Naive thymus-derived CD8-positive, alpha-beta T cell (primary cell): ENCODE results near the gene SLC7A8. TPM values are rescaled to one million over a fixed set of nuclear protein-coding genes. Genes with fewer than 3 reads are reported as not detected.
"Not testable (repeated sequence)": the region's sequence is repeated elsewhere in the genome, so short reads cannot be mapped to it uniquely, and the experiment has no call there.

ENCODE experiments used
- ATAC-seq, 2 donors: fragments of 150-1000 bp; cut with Tn5 transposase in 1 of 2; sonication (Bioruptor Pico), chemical (Tn5 transposase) in 1 of 2; 1 replicate in 1 of 2; 2 replicates in 1 of 2; pipeline ENCODE4 v1.10.0; 2021; ENCODE audit warnings: mild to moderate bottlenecking in 2 of 2, moderate library complexity in 2 of 2
- POLR2A ChIA-PET: fragments of 350-600 bp; sonication (Branson Sonifier 250); formaldehyde crosslinking; loops from one replicate; lab custom pipeline; 2021; ENCODE audit warnings: antibody characterized with exemption; lab: Charles Lee
- DNase-seq, 10 donors: peaks; one replicate each; pipeline versions ENCODE4 v3.0.0 to v3.0.0-alpha.2; 2020 to 2022
- H3K27ac Mint-ChIP-seq, 10 donors: one replicate each; pipeline ENCODE4 v1.8.0; 2020 to 2022; ENCODE audit warnings: mild to moderate bottlenecking in 10 of 10, mixed read lengths in 10 of 10, moderate library complexity in 4 of 10, inconsistent platforms in 1 of 10
- H3K27me3 Mint-ChIP-seq, 5 donors: one replicate each; pipeline ENCODE4 v1.8.0; 2021 to 2022; ENCODE audit warnings: mixed read lengths in 5 of 5
- H3K36me3 Mint-ChIP-seq, 3 donors: one replicate each; pipeline ENCODE4 v1.8.0; 2020 to 2022; ENCODE audit warnings: mixed read lengths in 3 of 3, mild to moderate bottlenecking in 2 of 3, inconsistent platforms in 1 of 3
- H3K4me1 Mint-ChIP-seq, 4 donors: one replicate each; pipeline ENCODE4 v1.8.0; 2021 to 2022; ENCODE audit warnings: mixed read lengths in 4 of 4
- H3K4me3 Mint-ChIP-seq, 10 donors: one replicate each; pipeline ENCODE4 v1.8.0; 2020 to 2022; ENCODE audit warnings: mild to moderate bottlenecking in 10 of 10, mixed read lengths in 10 of 10, moderate library complexity in 6 of 10, inconsistent platforms in 1 of 10
- H3K9me3 Mint-ChIP-seq, 9 donors: one replicate each; pipeline ENCODE4 v1.8.0; 2020 to 2022; ENCODE audit warnings: mixed read lengths in 9 of 9, mild to moderate bottlenecking in 3 of 9, inconsistent platforms in 1 of 9, moderate library complexity in 1 of 9
- polyA plus RNA-seq, 3 donors: library from polyadenylated mRNA; unstranded; fragments of 300-500 nt; fragmentation: Illumina TruSeq; gene quantifications; one replicate each; pipeline ENCODE4 v1.2.3, GENCODE V29; 2021
- total RNA-seq, 8 experiments: library from RNA in 2 of 8; stranded (reverse) in 2 of 8; gene quantifications; one replicate each; pipeline ENCODE4 v1.2.3 and lab custom pipeline; 2021 to 2026

SLC7A8 gene
- total and polyA plus RNA-seq, 5 experiments from 2014 or later = 4.0 to 12.8 (median 7.9) TPM

GRCh38 chr14:23206422-23207145 is 23.1 kb upstream of the SLC7A8 start:
- H3K4me1 Mint-ChIP-seq = no peaks in the 10 kb centered on the region
- DNase-seq (no peak), ATAC-seq (no peak)
- no peak overlapping the region for H3K27ac Mint-ChIP-seq
- H3K36me3 Mint-ChIP-seq = no peaks in the 10 kb centered on the region
- H3K27me3 Mint-ChIP-seq = peaks cover 8 to 31% (median 19%) of the 10 kb centered on the region in 5 donors
- POLR2A ChIA-PET = no interaction called here
- H3K4me3 Mint-ChIP-seq = no peak overlapping the region
- H3K9me3 Mint-ChIP-seq = no peaks in the 10 kb centered on the region

GRCh38 chr14:23202001-23202400 is 18.5 kb upstream of the SLC7A8 start:
- POLR2A ChIA-PET = no interaction called here
- ATAC-seq (no peak), DNase-seq (no peak)
- peaks cover 0 to 10% (median 3%) of the 10 kb centered on the region in 5 donors for H3K27me3 Mint-ChIP-seq
- no peaks in the 10 kb centered on the region for H3K9me3 Mint-ChIP-seq
- no peaks in the 10 kb centered on the region for H3K36me3 Mint-ChIP-seq
- H3K4me3 Mint-ChIP-seq = no peak overlapping the region
- no peak overlapping the region for H3K27ac Mint-ChIP-seq
- H3K4me1 Mint-ChIP-seq = no peaks in the 10 kb centered on the region

GRCh38 chr14:23199141-23199540 is 15.7 kb upstream of the SLC7A8 start:
- H3K4me3 Mint-ChIP-seq, ATAC-seq, DNase-seq, H3K27me3 Mint-ChIP-seq, H3K4me1 Mint-ChIP-seq, H3K9me3 Mint-ChIP-seq, H3K36me3 Mint-ChIP-seq, H3K27ac Mint-ChIP-seq: not testable (repeated sequence)
- POLR2A ChIA-PET = interaction anchor here (0.7 kb wide), 1 partner anchor 551 kb away, joined by 4 read pairs; no protein-coding TSS in a partner anchor

GRCh38 chr14:23196487-23196886 is 13.0 kb upstream of the SLC7A8 start:
- H3K27ac Mint-ChIP-seq, H3K4me3 Mint-ChIP-seq, ATAC-seq, H3K4me1 Mint-ChIP-seq, H3K27me3 Mint-ChIP-seq, H3K9me3 Mint-ChIP-seq, POLR2A ChIA-PET, H3K36me3 Mint-ChIP-seq, DNase-seq: not testable (repeated sequence)

- POLR2A ChIA-PET = no interaction called here
- no peak for DNase-seq
- Mint-ChIP-seq H3K27ac (peak overlapping the region in 1 of 10 donors; percentile 24), H3K36me3 (no peaks in the 10 kb centered on the region), H3K9me3 (no peaks in the 10 kb centered on the region), H3K4me1 (no peaks in the 10 kb centered on the region), H3K4me3 (no peak overlapping the region), H3K27me3 (peaks cover 0 to 4% (median 2%) of the 10 kb centered on the region in 5 donors)
- no peak for ATAC-seq
Measured at GRCh38 chr14:23195552-23196101, 12.2 kb upstream of the SLC7A8 start.

- H3K4me1 Mint-ChIP-seq = no peaks in the 10 kb centered on the region
- POLR2A ChIA-PET = no interaction called here
- no peaks in the 10 kb centered on the region for H3K36me3 Mint-ChIP-seq
Measured at GRCh38 chr14:23193432-23193831, 10.0 kb upstream of the SLC7A8 start.

GRCh38 chr14:23187925-23188324 is 4.5 kb upstream of the SLC7A8 start:
- POLR2A ChIA-PET = interaction anchor here (5.2 kb wide), 1 partner anchor 68 kb away, joined by 41 read pairs; the partner anchor contains the start of gene CEBPE
- ATAC-seq (no peak), DNase-seq (no peak)
- no peak overlapping the region for H3K4me3 Mint-ChIP-seq
- H3K36me3 Mint-ChIP-seq = no peaks in the 10 kb centered on the region
- no peaks in the 10 kb centered on the region for H3K9me3 Mint-ChIP-seq
- H3K27ac Mint-ChIP-seq = peak overlapping the region in 1 of 10 donors; percentile 22
- peaks cover 0 to 12% (median 3%) of the 10 kb centered on the region in 4 donors for H3K4me1 Mint-ChIP-seq
- H3K27me3 Mint-ChIP-seq = peaks cover 0 to 4% (median 1%) of the 10 kb centered on the region in 5 donors

More at GRCh38 chr14:23193432-23193831, 10.0 kb upstream of the SLC7A8 start:
- no peak overlapping the region for H3K27ac Mint-ChIP-seq
- no peaks in the 10 kb centered on the region for H3K9me3 Mint-ChIP-seq
- peaks cover 0 to 4% (median 3%) of the 10 kb centered on the region in 5 donors for H3K27me3 Mint-ChIP-seq
- H3K4me3 Mint-ChIP-seq = no peak overlapping the region
- no peak for ATAC-seq
- no peak for DNase-seq

GRCh38 chr14:23186913-23187654 is 3.6 kb upstream of the SLC7A8 start:
- POLR2A ChIA-PET = interaction anchor here (0.6 to 5.2 kb wide), 5 partner anchors 14 to 197 kb away, joined by 4 to 41 read pairs (median 4); partner anchors contain the start of genes ACIN1, C14orf119 and CEBPE
- no peaks in the 10 kb centered on the region for H3K36me3 Mint-ChIP-seq

GRCh38 chr14:23185063-23185462 is 1.6 kb upstream of the SLC7A8 start:
- DNase-seq (no peak), ATAC-seq (no peak)
- peaks cover 0 to 10% (median 0%) of the 10 kb centered on the region in 5 donors for H3K27me3 Mint-ChIP-seq
- H3K36me3 Mint-ChIP-seq = no peaks in the 10 kb centered on the region
- H3K4me3 Mint-ChIP-seq = no peak overlapping the region
- H3K9me3 Mint-ChIP-seq = no peaks in the 10 kb centered on the region
- H3K4me1 Mint-ChIP-seq = peaks cover 0 to 16% (median 8%) of the 10 kb centered on the region in 4 donors
- POLR2A ChIA-PET = interaction anchor here (1.9 to 5.2 kb wide), 2 partner anchors 65 to 90 kb away, joined by 7 to 41 read pairs; partner anchors contain the start of genes ACIN1, C14orf119 and CEBPE
- H3K27ac Mint-ChIP-seq = peak overlapping the region in 4 of 10 donors; percentile 6 to 53 (median 24)

More at GRCh38 chr14:23186913-23187654, 3.6 kb upstream of the SLC7A8 start:
- H3K27ac Mint-ChIP-seq = peak overlapping the region in 1 of 10 donors; percentile 72
- DNase-seq (peak in 7 of 10 donors; percentile 16 to 65 (median 43)), ATAC-seq (peak; percentile 35 to 59)
- H3K4me3 Mint-ChIP-seq = peak overlapping the region in 1 of 10 donors; percentile 39
- H3K4me1 Mint-ChIP-seq = peaks cover 0 to 12% (median 3%) of the 10 kb centered on the region in 4 donors
- H3K9me3 Mint-ChIP-seq = no peaks in the 10 kb centered on the region
- H3K27me3 Mint-ChIP-seq = peaks cover 0 to 4% (median 1%) of the 10 kb centered on the region in 5 donors

GRCh38 chr14:23183158-23183470 is 346 bp downstream of the SLC7A8 start:
- DNase-seq = no peak
- POLR2A ChIA-PET = interaction anchor here (0.7 to 5.2 kb wide), 4 partner anchors 9 to 70 kb away, joined by 3 to 41 read pairs (median 8); partner anchors contain the start of gene CEBPE

GRCh38 chr14:23182372-23183157 is 895 bp downstream of the SLC7A8 start:
- no peak overlapping the region for H3K4me3 Mint-ChIP-seq
- DNase-seq (peak in 8 of 10 donors; percentile 4 to 64 (median 41)), ATAC-seq (peak; percentile 59 to 82)
- no peak overlapping the region for H3K27ac Mint-ChIP-seq
- H3K9me3 Mint-ChIP-seq = no peaks in the 10 kb centered on the region
- H3K36me3 Mint-ChIP-seq = no peaks in the 10 kb centered on the region
- H3K27me3 Mint-ChIP-seq = peaks cover 0 to 15% (median 2%) of the 10 kb centered on the region in 5 donors
- H3K4me1 Mint-ChIP-seq = peaks cover 5 to 35% (median 19%) of the 10 kb centered on the region in 4 donors
- POLR2A ChIA-PET = interaction anchor here (0.7 to 2.2 kb wide), 5 partner anchors 9 to 139 kb away, joined by 3 to 13 read pairs (median 3); partner anchors contain the start of gene PABPN1

More at GRCh38 chr14:23183158-23183470, 346 bp downstream of the SLC7A8 start:
- Mint-ChIP-seq H3K27me3 (peaks cover 0 to 15% (median 2%) of the 10 kb centered on the region in 5 donors), H3K4me1 (peaks cover 5 to 30% (median 17%) of the 10 kb centered on the region in 4 donors), H3K9me3 (no peaks in the 10 kb centered on the region), H3K36me3 (no peaks in the 10 kb centered on the region), H3K4me3 (no peak overlapping the region), H3K27ac (no peak overlapping the region)
- ATAC-seq = peak; percentile 33 to 37
